Measurements from ENCODE around the gene ECSCR. TPM values are rescaled to one million over a fixed set of nuclear protein-coding genes. Genes with fewer than 3 reads are reported as not detected.
"Not testable (repeated sequence)": the region's sequence is repeated elsewhere in the genome, so short reads cannot be mapped to it uniquely, and the experiment has no call there.

ECSCR gene
- total RNA-seq: under 1 TPM in 3 of 5 experiments, not detected in 2; 0.37 to 0.73 (median 0.38) TPM
- under 1 TPM in 1 of 2 donors, not detected in 1; 0.19 TPM for polyA plus RNA-seq
- total RNA-seq: not detected

- no peak within 1 kb of the TSS for H3K4me3 Mint-ChIP-seq
- H3K4me1 ChIP-seq (ENCODE audit: control insufficient read depth in 2 of 2, insufficient read depth in 2 of 2, low read length in 2 of 2): peaks cover 23 to 31% of the 10 kb centered on the region in 2 donors
These were observed at the start of gene ECSCR for GRCh38 chr5:139462586-139463276. ECSCR (minus strand) TSS chr5:139462743; CDS start chr5:139462670, 73 bp downstream.

GRCh38 chr5:139504722-139505121 lies 42.2 kb upstream of the ECSCR start:
- H3K27ac ChIP-seq (ENCODE audit: low read depth, low read length); H3K27me3 ChIP-seq (ENCODE audit: control insufficient read depth in 2 of 2, insufficient read depth in 2 of 2, low read length in 2 of 2); intact Hi-C loops (cut with micrococcal nuclease); H3K4me1 ChIP-seq (ENCODE audit: control insufficient read depth in 2 of 2, insufficient read depth in 2 of 2, low read length in 2 of 2); H3K27ac Mint-ChIP-seq; H3K4me1 Mint-ChIP-seq; H3K4me3 ChIP-seq (ENCODE audit: low read length); H3K36me3 ChIP-seq (ENCODE audit: control insufficient read depth in 2 of 3, insufficient read depth in 3 of 3, low read length in 3 of 3); H3K27me3 Mint-ChIP-seq; DNase-seq; H3K9me3 Mint-ChIP-seq; ATAC-seq; H3K4me3 Mint-ChIP-seq; H3K9me3 ChIP-seq (ENCODE audit: control insufficient read depth in 2 of 3, low read length in 3 of 3); H3K36me3 Mint-ChIP-seq: not testable (repeated sequence)
- ChIA-PET POLR2A (interaction anchor here (0.6 to 1.0 kb wide), 4 partner anchors 23 to 271 kb away, joined by 3 to 5 read pairs (median 4); partner anchors contain the start of gene MATR3), CTCF (interaction anchor here (0.7 to 1.2 kb wide), 4 partner anchors 9 to 98 kb away, joined by 3 to 5 read pairs (median 3); no protein-coding TSS in a partner anchor)

More at GRCh38 chr5:139462586-139463276, at the start of gene ECSCR:
- Histone ChIP-seq H3K4me3 (ENCODE audit: low read length) (no peak within 1 kb of the TSS), H3K27ac (ENCODE audit: low read depth, low read length) (no peak within 1 kb of the TSS), H3K27me3 (ENCODE audit: control insufficient read depth in 2 of 2, insufficient read depth in 2 of 2, low read length in 2 of 2) (no peaks in the 10 kb centered on the region), H3K9me3 (ENCODE audit: control insufficient read depth in 2 of 3, low read length in 3 of 3) (no peaks in the 10 kb centered on the region), H3K36me3 (ENCODE audit: control insufficient read depth in 2 of 3, insufficient read depth in 3 of 3, low read length in 3 of 3) (no peaks in the 10 kb centered on the region)
- ATAC-seq: no peak
- no peak for DNase-seq
- H3K27me3 Mint-ChIP-seq: no peaks in the 10 kb centered on the region
- H3K36me3 Mint-ChIP-seq: no peaks in the 10 kb centered on the region
- intact Hi-C loops (cut with micrococcal nuclease): no loop called here
- POLR2A ChIA-PET: interaction anchor here (0.6 to 1.6 kb wide), 5 partner anchors 11 to 39 kb away, joined by 3 to 5 read pairs (median 4); no protein-coding TSS in a partner anchor
- peaks cover 12 to 38% (median 35%) of the 10 kb centered on the region in 7 donors for H3K4me1 Mint-ChIP-seq
- CTCF ChIA-PET: interaction anchor here (0.7 to 1.2 kb wide), 3 partner anchors 8 to 24 kb away, joined by 3 to 4 read pairs (median 3); partner anchors contain the start of genes DNAJC18 and SMIM33
- peaks cover 0 to 1% (median 0%) of the 10 kb centered on the region in 11 donors for H3K9me3 Mint-ChIP-seq
- peak within 1 kb of the TSS in 4 of 9 donors; percentile 47 to 70 (median 53) for H3K27ac Mint-ChIP-seq

DNA sequence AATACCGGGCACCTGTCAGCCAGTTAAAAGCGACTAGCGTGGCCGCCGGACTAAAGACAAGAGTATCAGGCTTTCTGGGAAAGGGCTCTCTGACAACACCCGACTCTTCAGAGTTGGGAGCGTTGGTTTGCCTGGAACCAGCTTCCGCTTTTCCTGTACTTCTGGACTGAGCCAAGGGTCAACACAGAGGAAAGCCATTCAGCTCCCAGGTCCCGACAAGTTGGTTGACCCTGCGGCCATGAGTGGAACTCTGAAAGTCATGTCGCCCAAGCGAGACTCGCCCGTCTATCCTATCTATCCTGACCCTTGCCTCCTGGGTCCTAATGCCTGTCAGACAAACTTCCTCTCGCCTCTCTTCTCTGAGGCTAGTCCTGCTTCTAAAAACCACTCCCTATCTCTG lies 41.3 kb upstream of the ECSCR start:
- H3K27me3 Mint-ChIP-seq; intact Hi-C loops (cut with micrococcal nuclease); H3K27me3 ChIP-seq (ENCODE audit: control insufficient read depth in 2 of 2, insufficient read depth in 2 of 2, low read length in 2 of 2); H3K36me3 ChIP-seq (ENCODE audit: control insufficient read depth in 2 of 3, insufficient read depth in 3 of 3, low read length in 3 of 3); H3K9me3 ChIP-seq (ENCODE audit: control insufficient read depth in 2 of 3, low read length in 3 of 3); H3K4me1 ChIP-seq (ENCODE audit: control insufficient read depth in 2 of 2, insufficient read depth in 2 of 2, low read length in 2 of 2); DNase-seq; ATAC-seq; H3K4me1 Mint-ChIP-seq; H3K9me3 Mint-ChIP-seq; H3K4me3 ChIP-seq (ENCODE audit: low read length); H3K27ac ChIP-seq (ENCODE audit: low read depth, low read length); H3K4me3 Mint-ChIP-seq; H3K36me3 Mint-ChIP-seq: not testable (repeated sequence)
- ChIA-PET CTCF (interaction anchor here (2.1 kb wide), 1 partner anchor 9 kb away, joined by 10 read pairs; no protein-coding TSS in a partner anchor), POLR2A (interaction anchor here (0.6 to 0.9 kb wide), 2 partner anchors 62 to 210 kb away, joined by 3 to 4 read pairs; partner anchors contain the start of gene MATR3)
- peak overlapping the region in 1 of 9 donors; percentile 76 for H3K27ac Mint-ChIP-seq

DNA sequence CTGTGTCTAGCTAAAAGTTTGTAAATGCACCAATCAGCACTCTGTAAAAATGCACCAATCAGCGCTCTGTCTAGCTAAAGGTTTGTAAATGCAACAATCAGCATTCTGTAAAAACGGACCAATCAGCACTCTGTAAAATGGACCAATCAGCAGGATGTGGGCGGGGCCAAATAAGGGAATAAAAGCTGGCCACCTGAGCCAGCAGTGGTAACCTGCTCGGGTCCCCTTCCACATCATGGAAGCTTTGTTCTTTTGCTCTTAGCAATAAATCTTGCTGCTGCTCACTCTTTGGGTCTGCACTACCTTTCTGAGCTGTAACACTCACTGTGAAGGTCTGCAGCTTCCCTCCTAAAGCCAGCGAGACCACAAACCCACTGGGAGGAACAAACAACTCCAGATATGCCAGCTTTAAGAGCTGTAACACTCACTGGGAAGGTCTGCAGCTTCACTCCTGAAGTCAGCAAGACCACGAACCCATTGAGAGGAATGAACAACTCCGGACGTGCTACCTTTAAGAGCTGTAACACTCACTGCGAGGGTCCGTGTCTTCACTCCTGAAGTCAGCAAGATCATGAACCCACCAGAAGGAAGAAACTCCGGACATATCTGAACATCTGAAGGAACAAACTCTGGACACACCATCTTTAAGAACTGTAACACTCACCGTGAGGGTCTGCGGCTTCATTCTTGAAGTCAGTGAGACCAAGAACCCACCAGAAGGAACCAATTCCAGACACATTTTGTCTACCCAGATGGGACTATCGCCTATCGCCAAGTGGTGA lies 40.7 kb upstream of the ECSCR start:
- ChIA-PET CTCF (interaction anchor here (0.7 to 2.1 kb wide), 2 partner anchors 9 to 283 kb away, joined by 3 to 10 read pairs; no protein-coding TSS in a partner anchor), POLR2A (interaction anchor here (0.7 to 1.7 kb wide), 3 partner anchors 9 to 21 kb away, joined by 3 to 8 read pairs (median 3); partner anchors contain the start of gene STING1)
- DNase-seq; intact Hi-C loops (cut with micrococcal nuclease); H3K36me3 ChIP-seq (ENCODE audit: control insufficient read depth in 2 of 3, insufficient read depth in 3 of 3, low read length in 3 of 3); H3K36me3 Mint-ChIP-seq; H3K27me3 Mint-ChIP-seq; ATAC-seq; H3K4me1 Mint-ChIP-seq; H3K4me3 Mint-ChIP-seq; H3K4me3 ChIP-seq (ENCODE audit: low read length); H3K4me1 ChIP-seq (ENCODE audit: control insufficient read depth in 2 of 2, insufficient read depth in 2 of 2, low read length in 2 of 2); H3K9me3 Mint-ChIP-seq; H3K27ac ChIP-seq (ENCODE audit: low read depth, low read length); H3K9me3 ChIP-seq (ENCODE audit: control insufficient read depth in 2 of 3, low read length in 3 of 3); H3K27me3 ChIP-seq (ENCODE audit: control insufficient read depth in 2 of 2, insufficient read depth in 2 of 2, low read length in 2 of 2): not testable (repeated sequence)
- peak overlapping the region in 1 of 9 donors; percentile 55 for H3K27ac Mint-ChIP-seq

GRCh38 chr5:139501381-139501780 lies 38.8 kb upstream of the ECSCR start:
- Histone ChIP-seq H3K4me3 (ENCODE audit: low read length) (no peak overlapping the region), H3K36me3 (ENCODE audit: control insufficient read depth in 2 of 3, insufficient read depth in 3 of 3, low read length in 3 of 3) (no peaks in the 10 kb centered on the region), H3K9me3 (ENCODE audit: control insufficient read depth in 2 of 3, low read length in 3 of 3) (no peaks in the 10 kb centered on the region), H3K27me3 (ENCODE audit: control insufficient read depth in 2 of 2, insufficient read depth in 2 of 2, low read length in 2 of 2) (no peaks in the 10 kb centered on the region), H3K4me1 (ENCODE audit: control insufficient read depth in 2 of 2, insufficient read depth in 2 of 2, low read length in 2 of 2) (no peaks in the 10 kb centered on the region), H3K27ac (ENCODE audit: low read depth, low read length) (no peak overlapping the region)
- peaks cover 0 to 8% (median 0%) of the 10 kb centered on the region in 5 donors for H3K27me3 Mint-ChIP-seq
- intact Hi-C loops (cut with micrococcal nuclease): no loop called here
- no peak overlapping the region for H3K27ac Mint-ChIP-seq
- ATAC-seq (no peak), DNase-seq (no peak)
- ChIA-PET POLR2A (interaction anchor here (0.7 to 1.7 kb wide), 4 partner anchors 19 to 63 kb away, joined by 3 to 8 read pairs (median 4); partner anchors contain the start of genes ECSCR and STING1), CTCF (no interaction called here)
- peaks cover 0 to 3% (median 0%) of the 10 kb centered on the region in 7 donors for H3K4me1 Mint-ChIP-seq
- no peaks in the 10 kb centered on the region for H3K36me3 Mint-ChIP-seq
- H3K4me3 Mint-ChIP-seq: no peak overlapping the region
- peaks cover 0 to 2% (median 0%) of the 10 kb centered on the region in 11 donors for H3K9me3 Mint-ChIP-seq

DNA sequence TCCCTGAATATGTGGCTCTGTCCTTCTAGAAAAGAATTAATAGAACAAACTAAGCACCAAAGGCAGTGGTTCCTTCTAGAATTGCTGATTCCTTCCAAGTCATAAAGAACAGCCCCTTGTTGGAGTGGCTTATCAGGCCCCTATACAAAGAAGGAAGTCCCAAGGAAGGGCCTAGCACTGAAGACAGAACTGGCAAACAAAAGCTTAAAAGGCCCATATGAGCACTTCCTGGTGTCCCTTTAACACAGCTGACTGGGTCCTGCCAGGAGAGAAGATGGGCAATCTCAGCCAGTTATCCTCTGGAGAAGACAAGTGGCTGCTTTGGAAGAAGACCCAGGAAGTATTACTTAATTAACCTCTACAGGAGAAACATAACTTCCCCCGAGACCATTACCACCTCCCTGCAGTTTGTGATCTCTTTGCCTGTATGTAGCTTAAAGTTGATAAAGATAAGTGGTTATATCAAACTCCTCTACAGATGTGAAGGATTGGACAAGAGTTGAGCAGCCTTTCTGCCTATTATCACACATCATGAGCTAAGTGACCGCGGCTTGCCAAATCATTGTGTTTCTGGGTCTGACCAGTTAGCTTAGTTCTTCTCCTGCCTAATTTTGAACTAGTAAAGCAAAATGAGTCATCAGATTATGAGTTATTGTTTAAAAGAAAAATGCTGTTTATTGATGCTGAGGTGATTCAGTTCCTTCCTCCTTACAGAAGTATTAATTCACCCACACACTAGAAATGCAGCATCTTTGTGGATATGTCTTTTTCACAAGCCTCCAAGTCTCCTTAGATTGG lies 33.3 kb upstream of the ECSCR start:
- Histone ChIP-seq H3K4me1 (ENCODE audit: control insufficient read depth in 2 of 2, insufficient read depth in 2 of 2, low read length in 2 of 2) (peaks cover 0 to 9% of the 10 kb centered on the region in 2 donors), H3K4me3 (ENCODE audit: low read length) (no peak overlapping the region), H3K9me3 (ENCODE audit: control insufficient read depth in 2 of 3, low read length in 3 of 3) (no peaks in the 10 kb centered on the region), H3K27ac (ENCODE audit: low read depth, low read length) (no peak overlapping the region), H3K27me3 (ENCODE audit: control insufficient read depth in 2 of 2, insufficient read depth in 2 of 2, low read length in 2 of 2) (no peaks in the 10 kb centered on the region), H3K36me3 (ENCODE audit: control insufficient read depth in 2 of 3, insufficient read depth in 3 of 3, low read length in 3 of 3) (no peaks in the 10 kb centered on the region)
- intact Hi-C loops (cut with micrococcal nuclease): no loop called here
- CTCF ChIA-PET: interaction anchor here (0.9 to 2.2 kb wide), 4 partner anchors 9 to 82 kb away, joined by 3 to 7 read pairs (median 4); partner anchors contain the start of gene STING1
- POLR2A ChIA-PET: interaction anchor here (0.8 to 5.4 kb wide), 4 partner anchors 14 to 211 kb away, joined by 3 to 32 read pairs (median 4); partner anchors contain the start of gene STING1
- DNase-seq: no peak
- H3K4me3 Mint-ChIP-seq: no peak overlapping the region
- H3K27ac Mint-ChIP-seq: peak overlapping the region in 6 of 9 donors; percentile 32 to 71 (median 58)
- no peaks in the 10 kb centered on the region for H3K27me3 Mint-ChIP-seq
- peak; percentile 62 for ATAC-seq
- H3K4me1 Mint-ChIP-seq: peaks cover 4 to 24% (median 19%) of the 10 kb centered on the region in 7 donors
- H3K36me3 Mint-ChIP-seq: no peaks in the 10 kb centered on the region
- no peaks in the 10 kb centered on the region for H3K9me3 Mint-ChIP-seq

All from naive thymus-derived CD4-positive, alpha-beta T cell (primary cell).